GM21619 (cell line): ENCODE measurements around the gene SPRR2B.
"Not testable (repeated sequence)": the region's sequence is repeated elsewhere in the genome, so short reads cannot be mapped to it uniquely, and the experiment has no call there.

ENCODE experiments used
- ATAC-seq: cut with Tn5 transposase; IDR thresholded peaks from one replicate; pipeline ENCODE4 v1.9.1; 2021; ENCODE audit not compliant: unreplicated experiment

The SPRR2B gene

DNA sequence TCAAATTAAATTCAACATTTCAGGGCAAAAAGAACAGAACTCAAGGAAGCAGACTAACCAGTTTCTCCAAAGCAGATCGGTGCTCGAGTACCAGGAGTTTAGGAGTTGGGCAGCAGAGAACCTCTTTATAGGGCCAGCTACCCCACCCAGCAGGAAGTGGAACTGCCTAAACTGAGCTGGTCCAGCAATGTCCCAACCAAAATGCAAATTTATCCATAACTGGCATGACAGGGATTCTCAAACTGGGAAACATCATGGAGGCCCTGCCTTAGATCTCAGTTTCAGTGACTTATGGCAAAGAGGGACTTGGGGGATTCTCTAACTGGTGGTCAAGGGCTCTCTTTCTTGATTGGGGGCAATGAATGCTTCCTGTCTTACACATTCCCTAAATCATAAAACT is at the start of gene SPRR2B:
TSS of gene SPRR2B (minus strand) at position 101 of the 400 bp plus-strand sequence. CDS start 772 bp downstream, outside the sequence.
- ATAC-seq = no peak

DNA sequence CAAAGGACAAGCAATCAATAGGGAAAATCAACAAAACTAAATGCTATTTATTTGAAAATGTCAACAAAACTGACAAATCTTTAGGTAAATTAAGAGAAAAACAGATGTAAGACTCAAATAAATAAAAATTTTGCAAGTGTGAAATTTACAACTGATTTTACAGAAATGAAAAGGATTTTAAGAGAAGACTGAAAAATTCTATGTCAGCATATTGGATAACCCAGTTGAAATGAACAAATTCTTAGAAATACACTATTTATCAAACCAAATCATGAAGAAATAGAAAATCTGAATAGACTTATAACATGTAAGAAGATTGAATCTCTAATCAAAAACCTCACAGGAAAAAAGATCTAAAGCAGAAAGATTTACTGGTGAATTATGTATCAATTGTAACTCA is 49.5 kb upstream of the SPRR2B start:
- ATAC-seq = no peak

- no peak for ATAC-seq
Measured at GRCh38 chr1:153119491-153119971, 48.1 kb upstream of the SPRR2B start.

DNA sequence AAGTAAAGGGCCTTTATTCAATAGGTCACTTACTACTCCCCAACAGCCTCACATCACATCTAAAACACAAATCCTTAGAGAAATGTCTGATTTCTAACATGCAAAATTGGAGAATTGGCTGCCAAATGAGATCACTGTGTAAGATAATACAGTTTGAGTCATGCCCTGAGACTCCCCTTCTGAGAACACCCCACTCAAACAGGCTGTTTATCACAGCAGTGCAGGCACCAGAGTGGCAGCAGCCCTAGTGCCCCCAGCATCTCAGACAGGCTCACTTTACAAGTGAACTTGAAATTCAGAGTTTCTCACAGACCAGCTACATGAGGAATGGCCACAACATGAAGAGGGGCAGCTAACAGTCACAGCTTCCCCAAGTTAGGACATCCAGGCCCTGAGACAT is 43.9 kb upstream of the SPRR2B start:
- not testable (repeated sequence) for ATAC-seq

- no peak for ATAC-seq
Measured at GRCh38 chr1:153113416-153113815, 42.0 kb upstream of the SPRR2B start, which contains the start of gene SPRR2F. Gene SPRR2F, minus strand, starts transcription at chr1:153113516. Its CDS starts 783 bp downstream, at chr1:153112733.

- not testable (repeated sequence) for ATAC-seq
Measured at GRCh38 chr1:153112454-153112853, 41.0 kb upstream of the SPRR2B start.

DNA sequence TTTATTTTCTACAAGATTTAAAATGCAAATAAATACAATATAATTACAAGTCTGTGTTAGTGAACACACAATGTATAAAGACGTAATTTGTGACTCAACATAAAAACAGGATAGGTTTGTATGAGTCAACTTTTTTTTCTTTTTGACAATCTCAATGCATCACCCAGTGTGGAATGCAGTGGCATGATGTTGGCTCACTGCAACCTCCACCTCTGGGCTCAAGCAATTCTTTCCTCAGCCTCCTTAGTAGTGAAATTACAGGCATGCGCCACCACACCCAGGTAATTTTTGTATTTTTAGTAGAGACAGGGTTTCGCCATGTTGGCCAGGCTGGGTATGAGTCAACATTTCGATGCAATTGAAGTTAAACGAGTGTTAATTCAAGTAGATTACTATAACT is 28.8 kb upstream of the SPRR2B start:
- ATAC-seq = no peak

- ATAC-seq = no peak
Measured at GRCh38 chr1:153099461-153100045, 28.1 kb upstream of the SPRR2B start.

DNA sequence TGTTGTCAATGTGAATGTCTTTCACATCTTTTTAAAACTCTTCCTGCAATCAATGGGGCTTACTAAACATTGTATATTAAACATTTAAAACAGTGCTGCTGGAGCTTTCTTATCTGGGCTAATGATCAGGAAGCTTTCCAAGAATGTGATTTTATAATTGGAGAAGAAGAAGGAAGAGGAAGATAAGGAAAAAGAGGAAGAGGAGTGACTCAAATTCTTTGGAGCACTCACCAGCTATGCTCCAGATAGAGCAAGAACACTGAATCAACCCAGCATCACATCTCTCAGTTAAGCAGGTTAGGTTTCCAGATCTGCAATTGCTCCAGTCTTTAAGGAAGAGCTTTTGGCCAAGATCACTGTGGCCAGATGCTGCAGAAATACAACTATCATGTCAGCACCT is 24.4 kb upstream of the SPRR2B start:
- ATAC-seq = no peak

DNA sequence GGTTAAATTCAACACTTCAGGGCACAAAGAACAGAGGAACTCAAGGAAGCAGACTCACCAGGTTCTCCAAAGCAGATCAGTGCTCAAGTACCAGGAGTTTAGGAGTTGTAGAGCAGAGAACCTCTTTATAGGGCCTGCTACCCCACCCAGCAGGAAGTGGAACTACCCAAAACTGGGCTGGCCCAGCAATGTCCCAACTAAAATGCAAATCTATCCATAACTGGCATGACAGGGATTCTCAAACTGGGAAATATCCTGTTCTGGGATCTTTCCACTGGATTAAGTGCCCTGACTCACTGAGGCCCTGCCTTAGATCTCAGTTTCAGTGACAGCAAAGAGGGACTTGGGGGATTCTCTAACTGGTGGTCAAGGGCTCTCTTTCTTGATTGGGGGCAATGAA is 23.0 kb upstream of the SPRR2B start, which contains the start of gene SPRR2E:
TSS of gene SPRR2E (minus strand) at position 101 of the 400 bp plus-strand sequence. CDS start 775 bp downstream, outside the sequence.
- no peak for ATAC-seq

DNA sequence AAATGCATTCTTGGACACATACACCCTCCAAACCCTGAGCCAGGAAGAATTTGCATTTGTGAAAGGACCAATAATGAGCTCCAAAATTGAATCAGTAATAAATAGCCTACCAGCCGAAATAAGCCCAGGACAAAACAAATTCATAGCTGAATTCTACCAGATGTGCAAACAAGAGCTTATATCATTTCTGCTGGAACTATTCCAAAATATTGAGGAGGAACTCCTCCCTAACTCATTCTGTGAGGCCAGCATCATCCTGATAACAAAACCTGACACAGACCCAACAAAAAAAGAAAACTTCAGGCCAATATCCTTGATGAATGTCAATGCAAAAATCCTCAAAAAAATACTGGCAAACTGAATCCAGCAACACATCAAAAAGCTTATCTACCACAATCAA is 16.2 kb upstream of the SPRR2B start:
- ATAC-seq = no peak

DNA sequence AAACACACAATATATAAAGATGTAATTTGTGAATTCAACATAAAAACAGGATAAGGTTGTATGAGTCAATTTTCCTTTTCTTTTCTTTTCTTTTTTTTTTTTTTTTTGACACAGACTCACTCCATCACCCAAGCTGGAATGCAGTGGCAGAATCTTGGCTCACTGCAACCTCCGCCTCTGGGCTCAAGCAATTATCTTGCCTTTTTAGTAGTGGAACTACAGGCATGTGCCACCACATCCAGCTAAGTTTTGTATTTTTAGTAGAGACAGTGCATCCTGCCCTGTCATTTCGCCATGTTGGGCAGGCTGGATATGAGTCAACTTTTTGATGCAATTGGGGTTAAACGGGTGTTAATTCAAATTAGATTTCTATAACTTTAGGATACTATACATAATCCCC is 10.3 kb upstream of the SPRR2B start:
- ATAC-seq = no peak

DNA sequence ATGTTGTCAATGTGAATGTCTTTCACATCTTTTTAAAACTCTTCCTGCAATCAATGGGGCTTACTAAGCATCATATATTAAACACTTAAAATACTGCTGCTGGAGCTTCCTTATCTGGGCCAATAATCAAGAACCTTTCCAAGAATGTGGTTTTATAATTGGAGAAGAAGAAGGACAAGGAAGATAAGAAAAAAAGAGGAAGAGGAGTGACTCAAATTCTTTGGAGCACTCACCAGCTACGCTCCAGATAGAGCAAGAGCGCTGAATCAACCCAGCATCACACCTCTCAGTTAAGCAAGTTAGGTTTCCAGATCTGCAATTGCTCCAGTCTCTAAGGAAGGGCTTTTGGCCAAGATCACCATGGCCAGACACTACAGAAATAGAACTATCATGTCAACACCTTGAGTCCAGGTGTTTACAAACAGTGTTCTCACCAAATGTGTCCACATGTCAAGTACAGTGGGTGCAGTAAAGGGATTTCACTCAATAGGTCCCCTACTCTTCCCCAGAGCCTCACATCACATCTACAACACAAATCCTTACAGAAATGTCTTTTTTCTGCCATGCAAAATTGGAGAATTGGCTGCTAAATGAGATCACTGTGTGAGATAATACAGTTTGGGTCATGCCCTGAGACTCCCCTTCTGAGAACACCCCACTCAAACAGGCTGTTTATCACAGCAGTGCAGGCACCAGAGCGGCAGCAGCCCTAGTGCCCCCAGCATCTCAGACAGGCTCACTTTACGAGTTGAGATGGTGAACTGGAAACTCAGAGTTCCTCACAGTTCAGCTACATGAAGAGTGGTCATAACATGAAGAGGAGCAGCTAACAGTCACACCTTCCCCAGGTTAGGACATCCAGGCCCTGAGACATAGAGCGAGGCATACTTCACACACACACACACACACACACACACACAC is 1.7 kb upstream of the SPRR2B start:
- ATAC-seq = no peak

DNA sequence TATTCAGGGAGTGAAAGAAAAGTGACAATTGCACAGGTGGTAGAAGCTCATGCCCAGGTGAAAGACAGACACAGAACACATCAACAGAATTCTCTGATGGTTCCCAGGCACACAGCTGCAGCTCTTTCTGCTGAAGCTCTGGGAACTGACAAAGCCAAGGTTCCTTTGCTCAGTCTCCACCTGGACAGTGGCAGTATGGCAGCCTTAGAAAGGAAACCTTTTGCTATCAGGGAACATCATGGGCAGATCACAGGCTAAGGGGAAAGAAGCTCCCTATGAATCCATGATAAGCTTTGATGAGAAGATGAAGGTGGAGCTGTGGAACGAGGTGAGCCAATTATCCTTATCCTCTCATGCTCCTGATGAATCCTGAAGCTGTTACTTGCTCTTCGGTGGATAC is 1.2 kb downstream of the SPRR2B start:
- ATAC-seq = no peak

- no peak for ATAC-seq
Measured at GRCh38 chr1:153058826-153059784, 12.3 kb downstream of the SPRR2B start.

DNA sequence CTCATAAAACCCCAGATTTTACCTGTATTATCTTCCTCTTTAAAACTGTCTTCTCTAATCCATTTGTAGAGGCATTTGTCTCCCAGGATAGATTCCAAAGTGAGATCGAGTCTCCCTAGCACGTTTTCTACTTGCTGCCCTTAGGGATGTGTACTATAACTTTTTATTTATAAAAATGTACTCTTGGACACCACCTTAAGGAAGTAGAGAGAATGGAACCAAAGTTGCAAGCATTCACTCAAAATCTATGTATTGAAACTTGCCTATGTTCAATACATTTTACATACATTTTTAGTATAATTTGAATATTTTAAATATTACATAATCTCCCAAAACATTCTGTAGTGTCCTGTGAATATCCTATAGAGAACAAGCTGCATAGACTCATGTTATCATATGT is 13.3 kb downstream of the SPRR2B start:
- ATAC-seq = no peak

GRCh38 chr1:153057375-153057774 is 14.0 kb downstream of the SPRR2B start, which contains the start of gene SPRR2A:
Gene SPRR2A, minus strand, starts transcription at chr1:153057512. Its CDS starts 777 bp downstream, at chr1:153056735.
- no peak for ATAC-seq

DNA sequence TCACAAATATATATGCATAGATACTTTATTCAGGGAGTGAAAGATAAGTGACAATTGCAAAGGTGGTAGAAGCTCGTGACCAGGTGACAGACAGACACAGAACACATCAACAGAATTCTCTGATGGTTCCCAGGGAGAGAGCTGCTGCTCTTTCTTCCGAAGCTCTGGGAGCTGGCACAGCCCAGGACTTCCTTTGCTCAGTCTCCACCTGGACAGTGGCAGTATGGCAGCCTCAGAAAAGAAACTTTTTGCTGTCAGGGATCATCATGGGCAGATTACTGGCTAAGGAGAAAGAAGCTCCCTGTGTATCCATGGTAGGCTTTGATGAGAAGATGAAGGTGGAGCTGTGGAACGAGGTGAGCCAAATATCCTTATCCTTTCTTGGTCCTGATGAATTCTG is 15.3 kb downstream of the SPRR2B start:
- ATAC-seq = not testable (repeated sequence)

DNA sequence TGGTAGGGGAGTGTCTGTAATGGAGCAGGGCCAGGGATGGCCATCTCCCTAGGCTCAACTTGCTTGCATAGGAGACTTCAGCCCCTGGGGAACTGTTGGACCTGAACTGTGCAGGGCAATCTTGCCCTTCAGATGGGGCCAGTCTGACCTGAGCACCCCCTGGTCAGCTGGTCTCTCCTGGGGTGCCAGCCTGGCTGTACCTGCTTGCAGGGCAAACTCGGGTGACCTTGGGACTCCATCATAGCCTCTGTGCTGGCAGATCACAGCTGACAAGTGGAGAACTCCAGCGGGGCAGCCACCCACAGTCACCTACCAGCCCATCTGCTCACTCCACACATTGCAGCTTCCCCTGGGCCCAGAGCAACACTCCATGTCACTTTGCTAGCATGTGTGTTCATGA is 22.2 kb downstream of the SPRR2B start:
- ATAC-seq = no peak

GRCh38 chr1:153040950-153041631 is 30.3 kb downstream of the SPRR2B start, which contains the start of gene SPRR2D:
Gene SPRR2D, minus strand, starts transcription at chr1:153041120. Its CDS starts 774 bp downstream, at chr1:153040346.
- no peak for ATAC-seq
